Ovary (tissue), 9 donors: ENCODE measurements around the gene C9orf50. TPM values are rescaled to one million over a fixed set of nuclear protein-coding genes. Genes with fewer than 3 reads are reported as not detected.

Experiments used
- DNase-seq, 5 donors: peaks; one replicate each; pipeline ENCODE4 v3.0.0-alpha.2; 2019 to 2020
- H3K27ac ChIP-seq, 2 donors: fragments of 200-600 bp; one replicate each; pipeline versions ENCODE4 v1.5.1 to v1.8.0; 2019 to 2022
- H3K27me3 ChIP-seq: fragments of 200-600 bp; one replicate; pipeline ENCODE4 v1.8.0; 2022
- H3K36me3 ChIP-seq: fragments of 200-600 bp; sonication (generic); one replicate; pipeline ENCODE4 v1.5.1; 2019
- H3K4me1 ChIP-seq: one replicate; pipeline ENCODE4 v1.8.1; 2013; ENCODE audit warnings: mild to moderate bottlenecking, moderate library complexity; ENCODE audit not compliant: insufficient read depth
- H3K4me3 ChIP-seq: fragments of 200-600 bp; sonication (generic); one replicate; pipeline ENCODE4 v1.5.1; 2017
- H3K9me3 ChIP-seq, 2 donors: fragments of 200-600 bp in 1 of 2; sonication (generic) in 1 of 2; one replicate each; pipeline versions ENCODE4 v1.5.1 to v1.8.1; 2013 to 2019; ENCODE audit warnings: mild to moderate bottlenecking in 1 of 2, moderate library complexity in 1 of 2
- CTCF ChIP-seq, 3 donors: fragments of 450-650 bp in 2 of 3; fragments of 200-600 bp in 1 of 3; IDR thresholded peaks; one replicate each; pipeline versions ENCODE4 v1.5.1 to v1.8.0; 2016 to 2022; ENCODE audit warnings: antibody characterized with exemption in 3 of 3, mild to moderate bottlenecking in 1 of 3
- EP300 ChIP-seq: sonication (generic); formaldehyde crosslinking; IDR thresholded peaks from one replicate; pipeline ENCODE4 v1.6.1; 2017; ENCODE audit warnings: antibody characterized with exemption
- POLR2A ChIP-seq: fragments of 450-650 bp; IDR thresholded peaks from one replicate; pipeline ENCODE4 v1.6.1; 2017; ENCODE audit warnings: antibody characterized with exemption, mild to moderate bottlenecking, moderate library complexity
- WGBS, 3 donors: extraction: QIAGEN DNeasy Blood & Tissue Kit in 1 of 3; methylation state at CpG; one replicate each; pipeline versions ENCODE4 v1.1.5 to v1.1.7; 2013 to 2017; 5-methylcytosine and 5-hydroxymethylcytosine counted together
- intact Hi-C, 4 donors: fragments of 100-400 bp; cut with DNase I; formaldehyde crosslinking; loops; one replicate each; pipeline versions ENCODE4 v1.11.0 to v1.15.1; 2022 to 2023
- polyA plus RNA-seq, 2 donors: library from polyadenylated mRNA; stranded (reverse); fragments of 200-250 nt in 1 of 2; fragments of 350-450 nt in 1 of 2; fragmentation: Illumina TruSeq in 1 of 2; extraction: RNeasy Lipid Tissue Mini Kit (QIAGEN cat#74804) in 1 of 2; gene quantifications; one replicate each; pipeline ENCODE4 v1.2.3, GENCODE V29; 2013 to 2014
- total RNA-seq, 7 donors: library from RNA; depleted of rRNA in 2 of 7; stranded (reverse); fragments of >200 nt in 2 of 7; fragmentation: NEBNext Ultra II Directional in 3 of 7; extraction: Animal tissue kit (Norgen Biotek cat#: 25700) in 3 of 7; gene quantifications; one replicate each; pipeline versions ENCODE4 v1.1.0 to v1.2.4, GENCODE V29; 2016 to 2023
- donor health status: DM: no; HTN: no; CAD: no; lungs with moderate emphysema.
- donor health status: DM: no; HTN: no; CAD: no.
- donor health status: Bipolar disorder and iron deficiency.
- donor health status: DM: yes; HTN: yes; CAD: no.
- donor health status: DM: no; HTN: no; CAD: no.
- donor health status: DM: yes; HTN: yes; CAD: no.

Gene C9orf50
- total and polyA plus RNA-seq, 9 donors = 0.07 to 1.1 (median 0.30) TPM; not detected in 6

DNA sequence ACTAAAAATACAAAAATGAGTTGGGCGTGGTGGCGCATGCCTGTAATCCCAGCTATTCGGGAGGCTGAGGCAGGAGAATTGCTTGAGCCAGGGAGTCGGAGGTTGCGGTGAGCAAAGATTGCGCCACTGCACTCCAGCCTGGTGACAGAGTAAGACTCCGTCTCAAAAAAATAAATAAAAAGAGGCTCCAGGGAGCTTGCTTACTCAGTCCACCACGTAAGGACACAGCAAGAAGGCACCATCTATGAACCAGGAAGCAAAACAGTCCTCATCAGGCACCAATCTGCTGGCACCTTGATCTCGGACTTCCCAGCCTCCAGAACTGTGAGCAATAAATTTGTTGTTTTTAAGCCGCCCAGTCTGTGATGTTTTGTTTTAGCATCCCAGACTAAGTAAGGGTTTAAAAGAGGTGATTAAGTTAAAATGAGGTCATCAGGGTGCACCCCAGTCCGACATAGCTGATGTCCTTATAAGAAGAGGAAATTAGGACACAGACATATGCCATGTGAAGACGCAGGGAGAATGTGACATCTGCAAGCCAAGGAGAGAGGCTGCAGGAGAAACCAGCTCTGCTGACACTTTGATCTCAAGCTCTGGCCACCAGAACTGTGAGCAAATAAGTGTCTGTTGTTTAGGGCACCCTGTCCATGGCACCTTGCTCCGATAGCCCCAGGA, 45.9 kb downstream of the C9orf50 start:
- H3K27me3 ChIP-seq = no peaks in the 10 kb centered on the region
- no peaks in the 10 kb centered on the region for H3K9me3 ChIP-seq
- DNase-seq = no peak
- H3K4me3 ChIP-seq = no peak overlapping the region
- 79 to 82% (median 79%) methylated on average over 13 of the region's 13 CpGs for WGBS, 3 donors
- H3K4me1 ChIP-seq = peaks cover 11% of the 10 kb centered on the region
- no peaks in the 10 kb centered on the region for H3K36me3 ChIP-seq
- TF ChIP-seq CTCF (IDR thresholded peaks at IDR 0.05) (no peak), POLR2A (no peak), EP300 (no peak)
- no peak overlapping the region for H3K27ac ChIP-seq
- intact Hi-C loops = no loop called here

GRCh38 chr9:129573977-129574376, 46.9 kb downstream of the C9orf50 start:
- Histone ChIP-seq H3K27me3 (no peaks in the 10 kb centered on the region), H3K9me3 (no peaks in the 10 kb centered on the region), H3K27ac (no peak overlapping the region), H3K4me1 (peaks cover 15% of the 10 kb centered on the region), H3K4me3 (no peak overlapping the region), H3K36me3 (no peaks in the 10 kb centered on the region)
- no peak for DNase-seq
- intact Hi-C loops = no loop called here
- 92 to 95% (median 93%) methylated on average over 5 of the region's 5 CpGs for WGBS, 3 donors
- TF ChIP-seq CTCF (IDR thresholded peaks at IDR 0.05) = no peak
- no peak for TF ChIP-seq EP300
- TF ChIP-seq POLR2A = no peak

DNA sequence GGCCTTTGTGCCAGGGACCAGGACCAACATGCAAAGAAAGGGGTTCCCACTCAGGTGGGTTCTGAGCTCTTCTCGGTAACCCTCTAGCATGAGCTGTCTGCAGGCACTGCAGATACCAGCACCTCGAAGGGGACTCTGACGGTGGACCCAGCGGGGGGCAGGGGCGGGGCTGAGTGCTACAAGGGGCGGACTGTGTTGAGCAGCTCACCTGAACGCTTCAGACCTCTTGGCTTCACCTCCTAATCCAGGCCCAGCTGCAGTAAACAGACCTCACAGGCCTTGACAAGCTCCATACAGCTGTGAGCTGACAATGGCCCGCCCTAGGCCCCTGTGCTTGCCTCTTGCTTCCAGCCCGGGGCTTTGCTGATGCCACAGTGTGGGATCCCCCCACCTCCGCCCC, 48.4 kb downstream of the C9orf50 start:
- Histone ChIP-seq H3K4me1 (peaks cover 18% of the 10 kb centered on the region), H3K4me3 (no peak overlapping the region), H3K9me3 (no peaks in the 10 kb centered on the region), H3K36me3 (no peaks in the 10 kb centered on the region), H3K27me3 (no peaks in the 10 kb centered on the region), H3K27ac (no peak overlapping the region)
- no peak for TF ChIP-seq POLR2A
- no peak for TF ChIP-seq CTCF (IDR thresholded peaks at IDR 0.05)
- TF ChIP-seq EP300 = no peak
- intact Hi-C loops = no loop called here
- WGBS, 3 donors = 88 to 95% (median 91%) methylated on average over 10 of the region's 10 CpGs
- DNase-seq = no peak

GRCh38 chr9:129572052-129572425, 48.9 kb downstream of the C9orf50 start:
- no peaks in the 10 kb centered on the region for H3K36me3 ChIP-seq
- peaks cover 18% of the 10 kb centered on the region for H3K4me1 ChIP-seq
- no peaks in the 10 kb centered on the region for H3K27me3 ChIP-seq
- no peaks in the 10 kb centered on the region for H3K9me3 ChIP-seq
- H3K4me3 ChIP-seq = no peak overlapping the region
- intact Hi-C loops = no loop called here
- 91 to 96% (median 94%) methylated on average over 7 of the region's 7 CpGs for WGBS, 3 donors
- peak overlapping the region in 1 of 2 donors; percentile 91 for H3K27ac ChIP-seq
- TF ChIP-seq POLR2A (no peak), CTCF (IDR thresholded peaks at IDR 0.05) (no peak), EP300 (no peak)
- DNase-seq = peak in 1 of 5 donors; percentile 40
